GM12892 (cell line): Measurements from ENCODE around the gene SREBF1.

Experiments
- DNase-seq: peaks from one replicate; pipeline ENCODE4 v3.0.0; 2011; ENCODE audit not compliant: insufficient read length
- FAIRE-seq: peaks from 2 replicates; lab custom pipeline; 2011; peaks lifted over from hg19 to GRCh38; lab: Jason Lieb, UNC
- POLR2A ChIP-seq: IDR thresholded peaks from 2 replicates; pipeline ENCODE4 v1.6.1; 2011; ENCODE audit warnings: low read depth, low read length, control low read depth
- POLR2AphosphoS5 ChIP-seq: IDR thresholded peaks from 2 replicates; pipeline ENCODE4 v1.6.1; 2011; ENCODE audit warnings: low read depth, low read length, control low read depth
- TAF1 ChIP-seq: IDR thresholded peaks from 2 replicates; pipeline ENCODE4 v1.6.1; 2011; ENCODE audit warnings: low read depth, mild to moderate bottlenecking, control low read depth, low read length, borderline replicate concordance

Gene SREBF1

DNA sequence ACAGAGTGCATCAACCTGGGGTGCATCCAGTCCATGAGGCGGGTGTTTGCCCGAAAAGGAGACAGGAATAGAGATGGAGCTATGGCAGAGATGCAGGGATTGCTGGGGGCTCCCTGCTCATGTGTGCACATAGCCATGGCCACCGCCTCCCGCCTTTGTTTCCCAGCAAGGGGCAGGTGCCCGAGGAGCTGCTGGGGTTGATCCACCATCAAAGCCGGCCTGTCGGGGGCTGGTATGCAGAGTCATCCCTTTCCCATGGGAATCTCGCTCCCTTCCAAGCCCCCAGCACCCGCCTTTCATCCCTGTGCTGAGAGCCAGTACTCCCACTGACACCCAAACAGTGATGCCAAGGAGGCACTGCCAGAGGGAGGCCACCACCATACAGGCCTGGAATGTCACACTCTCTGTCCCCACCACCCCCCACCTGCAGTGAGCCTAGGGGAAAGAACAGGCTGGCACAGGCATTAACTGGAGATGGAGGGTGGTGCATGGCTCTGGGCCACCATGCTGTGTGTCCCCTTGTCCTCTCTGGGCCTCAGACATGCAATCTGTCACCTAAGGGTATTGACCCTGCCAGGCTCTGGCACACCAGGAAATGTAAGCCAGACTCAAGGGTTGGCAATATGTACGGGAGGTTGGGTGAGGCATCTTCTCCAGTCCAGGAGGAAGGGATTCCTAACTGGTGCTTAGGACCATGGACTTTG, 65.1 kb downstream of the SREBF1 start:
- DNase-seq = no peak

DNA sequence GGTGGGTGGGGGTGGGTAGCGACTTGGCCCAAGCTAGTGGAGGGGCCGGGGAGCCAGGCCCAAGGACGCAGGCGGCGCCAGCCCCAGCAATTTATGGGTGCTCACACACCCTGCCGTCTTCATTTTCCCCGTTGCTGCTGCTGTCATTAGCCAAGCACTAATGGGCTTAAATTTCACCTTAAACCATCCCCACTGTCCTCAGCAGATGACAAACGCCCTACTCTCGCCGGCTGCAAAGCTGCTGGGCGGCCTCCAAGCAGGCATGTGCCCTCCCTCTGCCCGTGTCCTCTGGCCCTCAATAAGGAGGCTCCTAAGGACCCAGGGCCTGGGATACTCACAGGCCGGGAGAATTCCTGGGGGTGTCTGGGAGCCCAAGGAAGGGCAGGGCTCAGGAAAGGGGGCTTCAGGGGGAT, 66.1 kb downstream of the SREBF1 start:
- no peak for FAIRE-seq

More for the DNA sequence above, 65.1 kb downstream of the SREBF1 start:
- TF ChIP-seq TAF1 = no peak
- TF ChIP-seq POLR2A = no peak
- no peak for TF ChIP-seq POLR2AphosphoS5
- no peak for FAIRE-seq

DNA sequence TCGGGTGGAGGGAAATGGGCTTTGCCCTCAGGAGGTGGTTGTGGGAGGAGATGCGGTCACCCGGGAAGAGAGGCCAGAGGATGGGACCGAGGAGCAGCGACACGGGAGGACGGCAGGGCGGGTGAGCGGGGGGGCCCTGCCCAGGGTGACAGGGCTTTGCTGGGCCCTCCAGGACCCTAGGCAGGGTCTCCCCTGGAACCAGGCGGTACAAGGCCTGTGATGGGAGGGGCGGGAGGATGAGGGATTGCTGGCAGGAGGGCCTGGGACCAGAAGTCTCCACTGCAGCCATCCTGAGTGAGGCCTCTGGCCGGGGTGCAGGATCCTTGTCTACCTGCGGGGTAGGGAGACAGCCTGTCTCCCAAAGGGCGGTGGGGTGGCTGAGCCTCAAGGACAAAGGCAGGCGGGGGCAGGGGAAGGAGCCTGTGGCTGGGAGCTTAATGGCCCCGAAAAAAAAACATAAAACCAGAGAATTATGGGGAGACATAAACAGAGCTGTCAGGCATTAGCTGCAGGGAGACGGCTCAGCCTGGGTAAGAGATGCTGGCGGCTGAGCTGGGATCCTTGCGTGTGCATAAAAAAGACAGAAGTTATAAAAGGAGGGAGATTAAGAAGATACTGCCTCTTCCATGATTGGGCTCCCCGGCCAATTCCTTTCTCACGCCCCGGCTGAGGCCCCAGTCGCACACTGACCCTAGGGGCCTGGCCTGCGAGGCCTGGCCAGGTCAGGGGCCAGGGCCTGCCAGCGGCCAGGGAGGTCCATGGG, 66.7 kb downstream of the SREBF1 start:
- no peak for TF ChIP-seq POLR2AphosphoS5
- TF ChIP-seq TAF1 = no peak
- TF ChIP-seq POLR2A = no peak
- DNase-seq (no peak), FAIRE-seq (no peak)

More for the DNA sequence above, 66.1 kb downstream of the SREBF1 start:
- TF ChIP-seq TAF1 (no peak), POLR2A (no peak), POLR2AphosphoS5 (no peak)
- DNase-seq = no peak

DNA sequence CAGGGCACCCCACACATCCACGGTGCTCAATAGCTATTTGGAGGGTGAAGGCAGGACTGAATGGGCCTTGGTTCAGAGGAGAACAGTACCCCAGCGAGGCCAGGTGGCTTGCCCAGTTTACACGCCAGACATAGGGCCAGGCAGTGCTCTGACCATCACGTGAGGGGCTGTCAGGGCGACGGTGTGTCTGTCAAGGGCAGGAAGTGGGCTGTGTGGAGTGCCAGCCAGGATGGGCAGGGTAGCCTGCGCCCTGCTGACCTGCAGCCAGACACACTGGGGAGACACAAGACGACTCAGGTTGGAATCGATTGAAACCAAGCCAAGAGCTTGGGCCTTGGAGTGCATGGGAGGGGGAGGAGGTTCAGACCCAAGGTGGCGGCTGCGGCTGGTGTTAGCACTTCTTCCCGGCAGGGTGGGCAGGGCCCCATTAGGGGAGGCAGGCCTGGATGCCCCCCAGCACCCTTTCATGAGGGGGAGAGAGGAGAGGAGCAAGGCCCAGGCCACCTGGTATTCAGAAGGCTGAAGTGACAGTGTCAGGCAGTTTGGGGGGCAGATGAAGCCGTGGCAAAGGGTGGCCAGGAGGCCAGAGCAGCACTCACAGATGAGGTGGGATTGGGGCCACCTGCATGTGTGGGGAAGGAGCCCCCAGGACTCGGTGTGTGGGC, 68.2 kb downstream of the SREBF1 start:
- no peak for TF ChIP-seq POLR2A
- TF ChIP-seq TAF1 = no peak
- TF ChIP-seq POLR2AphosphoS5 = no peak
- FAIRE-seq (no peak), DNase-seq (no peak)

DNA sequence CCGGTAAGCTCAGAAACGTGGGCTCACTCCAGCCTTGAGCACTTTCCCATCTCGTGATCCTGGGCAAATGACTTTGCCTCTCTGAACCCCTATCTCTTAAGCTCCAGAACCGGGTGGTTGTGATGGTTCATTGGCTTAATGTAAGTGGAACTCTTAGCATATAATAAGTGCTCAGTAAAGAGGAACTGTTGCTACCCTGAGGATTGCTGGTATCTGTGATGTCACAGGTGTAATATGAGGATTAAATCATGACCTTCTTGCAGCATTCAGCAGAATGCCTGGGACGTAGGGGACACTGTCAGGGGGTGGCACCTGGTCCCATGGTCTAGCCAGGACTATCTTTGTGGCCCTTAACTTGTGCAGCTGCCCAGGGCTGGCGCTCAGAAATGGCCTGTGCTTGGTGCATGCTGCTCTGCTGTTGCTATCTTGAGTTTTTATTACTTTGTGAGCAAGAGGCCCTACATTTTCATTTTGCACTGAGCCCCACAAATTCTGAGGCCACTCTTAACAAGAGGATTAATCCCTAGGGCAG, 68.8 kb downstream of the SREBF1 start:
- no peak for DNase-seq
- FAIRE-seq = peak; percentile 69
- TF ChIP-seq POLR2AphosphoS5 (no peak), TAF1 (no peak), POLR2A (no peak)

DNA sequence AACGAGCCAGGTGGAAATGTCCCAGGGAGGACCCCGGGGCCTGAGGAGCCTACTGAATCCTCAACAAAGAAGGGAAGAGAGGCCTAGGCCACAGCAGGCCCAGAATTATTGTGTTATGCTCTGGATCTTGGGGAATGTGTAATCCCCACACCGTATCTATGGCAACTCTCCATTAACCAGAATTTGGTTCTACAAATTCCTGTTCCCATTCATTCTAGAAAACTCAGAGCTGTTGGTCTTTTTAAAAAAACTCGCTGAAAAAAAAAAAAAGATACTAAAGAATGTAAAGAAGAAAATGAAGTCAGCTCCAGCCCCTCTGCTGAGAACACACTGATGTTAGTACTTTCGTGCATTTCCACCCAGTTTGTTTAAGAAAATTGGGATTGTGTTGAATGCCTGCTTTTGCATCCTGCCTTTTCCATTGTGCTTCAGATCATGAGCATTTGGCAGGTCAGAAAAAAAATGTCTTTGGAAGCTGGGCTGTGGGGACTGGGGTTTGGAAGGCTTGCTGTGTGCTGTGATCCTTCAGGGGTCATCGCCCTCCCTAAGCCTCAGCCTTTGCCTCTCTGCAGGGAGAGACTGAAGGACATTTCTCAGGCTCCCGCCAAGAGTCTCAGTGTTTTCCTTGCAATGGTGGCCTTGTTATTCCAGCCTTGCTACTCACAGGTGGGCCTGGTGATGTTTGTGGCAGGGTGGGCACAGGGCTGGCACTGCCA, 69.5 kb downstream of the SREBF1 start:
- TF ChIP-seq POLR2AphosphoS5 = no peak
- no peak for DNase-seq
- FAIRE-seq = no peak

DNA sequence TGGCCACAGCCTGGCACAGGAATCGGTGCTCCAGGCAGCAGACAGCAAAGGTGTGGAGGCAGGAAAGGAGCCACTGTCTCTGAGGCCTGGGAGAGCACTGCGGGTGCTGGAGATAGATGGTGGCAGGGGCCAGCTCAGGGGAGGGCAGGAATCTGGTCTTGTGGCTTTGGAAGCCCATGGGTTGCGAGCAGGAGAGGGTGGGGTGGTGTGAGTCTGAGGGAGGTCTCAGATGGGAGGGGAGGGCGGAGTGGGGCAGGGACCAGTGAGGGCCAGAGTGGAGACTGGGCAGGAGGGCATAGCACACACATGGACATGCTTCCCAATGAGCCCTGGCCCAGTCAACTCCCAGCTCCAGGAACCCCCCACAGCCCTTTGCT, 70.1 kb downstream of the SREBF1 start:
- DNase-seq (no peak), FAIRE-seq (no peak)
- no peak for TF ChIP-seq TAF1
- TF ChIP-seq POLR2AphosphoS5 = no peak
- TF ChIP-seq POLR2A = no peak

DNA sequence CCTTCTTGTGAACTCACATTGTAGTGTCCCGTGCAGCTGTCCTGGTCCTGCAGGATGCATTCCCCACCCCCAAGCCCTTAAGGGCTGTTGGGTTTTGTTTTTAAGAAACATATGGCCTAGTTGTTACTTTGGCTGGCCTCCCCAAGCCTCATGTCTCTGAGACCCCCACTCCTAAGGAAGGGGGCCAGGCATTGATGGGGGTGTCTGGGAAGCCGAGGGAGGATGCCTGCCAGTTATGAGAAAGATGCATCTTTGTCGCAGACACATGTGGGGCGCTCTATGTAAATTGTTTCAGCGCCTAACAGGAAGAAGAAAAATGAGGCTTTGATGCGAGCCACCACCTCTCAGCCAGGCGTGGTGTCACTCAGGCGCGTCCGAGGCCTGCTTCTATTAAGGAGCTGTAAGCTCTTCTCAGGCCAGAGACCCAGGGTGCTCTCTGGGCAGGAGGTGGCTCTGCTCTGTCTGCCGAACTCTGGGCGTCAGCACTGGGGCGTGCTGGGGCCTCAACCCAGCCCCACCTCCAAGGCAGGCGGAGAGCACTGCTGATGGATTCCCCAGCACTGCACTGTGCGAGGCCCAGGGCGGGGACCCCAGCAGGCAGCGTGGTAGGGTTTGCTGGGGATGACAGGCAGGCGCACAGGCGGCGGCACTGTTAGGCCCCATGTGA, 70.6 kb downstream of the SREBF1 start:
- FAIRE-seq (peak; percentile 88), DNase-seq (peak; percentile 71)
- TF ChIP-seq POLR2A = peak; percentile 72; the same call in 1 of the 2 replicates
- 0 out of 2 replicates have a peak, but pooled peaks have one; percentile 42 for TF ChIP-seq POLR2AphosphoS5
- no peak for TF ChIP-seq TAF1

DNA sequence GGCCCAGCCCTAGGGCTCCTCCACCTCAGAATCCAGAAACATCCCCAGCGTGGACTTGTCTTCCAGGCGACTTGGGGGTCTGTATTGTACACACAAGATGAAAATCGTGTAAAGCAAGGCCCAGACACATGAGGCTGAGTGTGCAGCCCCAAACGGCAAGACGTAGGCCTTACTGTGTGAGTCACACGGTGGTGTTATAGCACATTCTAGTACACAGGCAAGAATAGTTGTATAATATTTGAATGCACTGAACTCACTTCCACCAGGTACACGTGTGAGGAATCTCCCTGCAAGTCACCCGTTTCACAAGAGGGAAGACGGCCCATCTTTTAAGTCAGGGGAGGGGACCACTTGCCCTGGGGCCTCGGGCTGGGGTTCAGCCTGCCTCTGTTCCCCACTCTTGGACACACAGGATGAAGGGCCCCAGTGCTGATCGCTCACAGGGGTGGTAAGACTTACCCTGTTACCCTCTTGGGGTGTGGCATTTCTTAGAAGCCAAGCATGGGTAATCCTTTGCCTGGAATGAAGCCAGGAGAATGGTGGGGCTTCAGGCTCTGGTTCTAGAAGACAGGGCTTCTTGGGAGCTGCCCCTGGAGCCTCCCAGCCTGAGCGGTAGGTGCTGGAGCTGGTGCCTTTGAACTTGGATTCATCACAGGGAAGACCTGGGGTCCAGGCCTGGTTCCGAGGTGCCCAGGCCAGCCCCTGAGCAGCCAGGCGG, 71.3 kb downstream of the SREBF1 start:
- no peak for TF ChIP-seq POLR2A
- TF ChIP-seq POLR2AphosphoS5 = no peak
- no peak for TF ChIP-seq TAF1
- FAIRE-seq = peak; percentile 5
- DNase-seq = no peak

DNA sequence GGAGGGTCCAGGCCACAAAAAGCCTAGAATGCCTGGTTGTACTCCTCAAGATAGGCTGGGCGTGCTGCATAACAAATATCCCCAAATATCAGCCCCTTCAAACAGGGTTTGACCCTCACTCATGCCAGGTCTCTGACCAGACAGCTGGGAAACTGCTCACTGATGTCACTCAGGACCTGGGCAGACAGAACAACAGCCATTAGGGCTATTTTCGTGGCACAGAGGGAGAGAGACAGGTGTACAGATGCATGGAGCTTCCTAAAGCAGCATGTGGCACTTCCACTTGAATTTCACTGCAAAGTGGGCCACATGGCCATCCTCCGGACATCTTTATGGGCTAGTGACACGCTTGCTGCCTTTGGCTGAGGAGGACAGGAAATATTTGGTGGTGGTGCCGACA, 73.1 kb downstream of the SREBF1 start:
- FAIRE-seq = peak; percentile 74
- DNase-seq = no peak
- TF ChIP-seq TAF1 = no peak
- no peak for TF ChIP-seq POLR2AphosphoS5
